GM12878 (cell line): ENCODE measurements around the gene PIK3R5. TPM values are rescaled to one million over a fixed set of nuclear protein-coding genes. Genes with fewer than 3 reads are reported as not detected.
A peak's percentile ranks its signal among the peaks of the same experiment; 100 is the strongest.

Source experiments
- ATAC-seq: fragments of 200-7000 bp; cut with Tn5 transposase; 3 replicates; pipeline ENCODE4 v1.9.1; 2020; ENCODE audit warnings: mild to moderate bottlenecking, moderate library complexity
- BruUV-seq: library from RNA; stranded (reverse); fragments of 400-500 nt; replicated peaks from 2 replicates; lab custom pipeline; 2021; lab: Mats Ljungman, UMichigan
- CTCF ChIA-PET: fragments of 300-600 bp; sonication (Branson Sonifier 250); formaldehyde crosslinking; extraction: SDS; loops from one replicate; lab custom pipeline; 2021; ENCODE audit warnings: inconsistent platforms; lab: Yijun Ruan, JAX
- POLR2A ChIA-PET: fragments of 350-600 bp; formaldehyde crosslinking; extraction: SDS; loops from one replicate; lab custom pipeline; 2021; ENCODE audit warnings: inconsistent platforms; lab: Charles Lee
- RAD21 ChIA-PET: fragments of 300-600 bp; sonication (Branson Sonifier 250); formaldehyde crosslinking; loops from one replicate; lab custom pipeline; 2023; ENCODE audit warnings: antibody characterized with exemption; ENCODE audit not compliant: unreplicated experiment; lab: Charles Lee
- SMC1A ChIA-PET: fragments of 300-600 bp; sonication (Branson Sonifier 250); formaldehyde crosslinking; loops from one replicate; lab custom pipeline; 2023; ENCODE audit not compliant: unreplicated experiment, uncharacterized antibody; lab: Charles Lee
- DNase-seq: peaks from one replicate; pipeline ENCODE4 v3.0.0-alpha.2; 2011; ENCODE audit warnings: low read depth, low spot score
- FAIRE-seq: peaks from 3 replicates; lab custom pipeline; 2011; peaks lifted over from hg19 to GRCh38; lab: Jason Lieb, UNC
- H2AFZ ChIP-seq: 2 replicates; pipeline ENCODE4 v1.6.0; 2011; ENCODE audit warnings: low read depth, low read length, control low read depth; ENCODE audit not compliant: control insufficient read depth
- H3K27ac ChIP-seq: 2 replicates; pipeline ENCODE4 v1.5.1; 2011; ENCODE audit warnings: control low read depth; ENCODE audit not compliant: control insufficient read depth, insufficient read depth
- H3K27me3 ChIP-seq, 2 experiments: replicated peaks in 1 of 2; 2 replicates each; pipeline versions ENCODE4 v1.6.0 to v1.6.1; 2011; ENCODE audit warnings: low read length in 1 of 2; ENCODE audit not compliant: control insufficient read depth in 2 of 2, insufficient read depth in 2 of 2
- H3K36me3 ChIP-seq, 2 experiments: 2 replicates each; pipeline ENCODE4 v1.5.1; 2011; ENCODE audit warnings: low read length in 1 of 2; ENCODE audit not compliant: control insufficient read depth in 2 of 2, insufficient read depth in 2 of 2
- H3K4me1 ChIP-seq: 2 replicates; pipeline ENCODE4 v1.6.1; 2011; ENCODE audit warnings: mild to moderate bottlenecking, low read length, moderate library complexity, mixed read lengths; ENCODE audit not compliant: control insufficient read depth, insufficient read depth
- H3K4me2 ChIP-seq: 2 replicates; pipeline ENCODE4 v1.6.0; 2011; ENCODE audit warnings: control low read depth; ENCODE audit not compliant: control insufficient read depth, insufficient read depth
- H3K4me3 ChIP-seq: fragments of 200-600 bp; sonication (generic); 2 replicates; pipeline ENCODE4 v1.5.1; 2016
- H3K79me2 ChIP-seq: 2 replicates; pipeline ENCODE4 v1.6.0; 2011; ENCODE audit warnings: low read length; ENCODE audit not compliant: control insufficient read depth, insufficient read depth
- H3K9ac ChIP-seq: 2 replicates; pipeline ENCODE4 v1.8.0; 2011; ENCODE audit warnings: low read length, control low read depth, mixed read lengths; ENCODE audit not compliant: control insufficient read depth, insufficient read depth
- H3K9me3 ChIP-seq: replicated peaks from 3 replicates; pipeline ENCODE4 v1.5.1; 2011; ENCODE audit warnings: mild to moderate bottlenecking, low read length; ENCODE audit not compliant: control insufficient read depth, insufficient read depth
- H4K20me1 ChIP-seq: 2 replicates; pipeline ENCODE4 v1.6.0; 2011; ENCODE audit not compliant: control insufficient read depth, insufficient read depth
- ATF7 ChIP-seq: fragments of 450-650 bp; IDR thresholded peaks from 2 replicates; pipeline ENCODE4 v1.6.1; 2016; ENCODE audit warnings: low read depth, mild to moderate bottlenecking
- BACH1 ChIP-seq: fragments of 450-650 bp; IDR thresholded peaks from 2 replicates; pipeline ENCODE4 v1.6.1; 2017; ENCODE audit warnings: mild to moderate bottlenecking, borderline replicate concordance
- ETV6 ChIP-seq, 2 experiments: fragments of 450-650 bp in 1 of 2; IDR thresholded peaks in 1 of 2; conservative IDR thresholded peaks in 1 of 2; 2 replicates each; pipeline ENCODE4 v1.6.1; 2014; ENCODE audit warnings: antibody characterized with exemption in 1 of 2, borderline replicate concordance in 1 of 2, low read depth in 1 of 2, mild to moderate bottlenecking in 1 of 2, moderate library complexity in 1 of 2
- FOXM1 ChIP-seq: IDR thresholded peaks from 2 replicates; pipeline ENCODE4 v1.6.1; 2012; ENCODE audit warnings: low read depth, mild to moderate bottlenecking, inconsistent platforms, low read length, moderate library complexity
- HDGF ChIP-seq: fragments of 450-650 bp; IDR thresholded peaks from 2 replicates; pipeline ENCODE4 v1.6.1; 2016; ENCODE audit warnings: antibody characterized with exemption
- KLF5 ChIP-seq: fragments of 450-650 bp; IDR thresholded peaks from 2 replicates; pipeline ENCODE4 v1.6.1; 2014; ENCODE audit warnings: mild to moderate bottlenecking; ENCODE audit not compliant: partially characterized antibody
- NFIC ChIP-seq: IDR thresholded peaks from 2 replicates; pipeline ENCODE4 v1.6.1; 2012; ENCODE audit warnings: low read depth, mild to moderate bottlenecking, inconsistent platforms, low read length, moderate library complexity
- PAX5 ChIP-seq: IDR thresholded peaks from 2 replicates; pipeline ENCODE4 v1.6.1; 2011; ENCODE audit warnings: low read depth, low read length, borderline replicate concordance
- PKNOX1 ChIP-seq: fragments of 450-650 bp; IDR thresholded peaks from 2 replicates; pipeline ENCODE4 v1.6.1; 2016; ENCODE audit warnings: mild to moderate bottlenecking
- POLR2AphosphoS2 ChIP-seq: IDR thresholded peaks from 2 replicates; pipeline ENCODE4 v1.6.1; 2011; ENCODE audit warnings: low read depth, mild to moderate bottlenecking, low read length, improper control_type of control experiment, moderate library complexity
- SREBF1 ChIP-seq: IDR thresholded peaks from 2 replicates; pipeline ENCODE4 v1.6.1; 2012; ENCODE audit warnings: mild to moderate bottlenecking, low read length
- STAT3 ChIP-seq: IDR thresholded peaks from 2 replicates; pipeline ENCODE4 v1.6.1; 2011; ENCODE audit warnings: low read depth, low read length, improper control_type of control experiment
- WRNIP1 ChIP-seq: IDR thresholded peaks from 2 replicates; pipeline ENCODE4 v1.6.1; 2011; ENCODE audit warnings: low read depth, low read length, improper control_type of control experiment, borderline replicate concordance
- YBX1 ChIP-seq: fragments of 450-650 bp; IDR thresholded peaks from 2 replicates; pipeline ENCODE4 v1.6.1; 2016; ENCODE audit warnings: antibody characterized with exemption
- ZNF207 ChIP-seq: fragments of 450-650 bp; IDR thresholded peaks from 2 replicates; pipeline ENCODE4 v1.6.1; 2014; ENCODE audit warnings: antibody characterized with exemption, mild to moderate bottlenecking, borderline replicate concordance
- WGBS: methylation state at CpG from one replicate; pipeline ENCODE4 v1.1.6; 2016; ENCODE audit warnings: low lambda C conversion rate; ENCODE audit not compliant: insufficient replicate concordance, insufficient coverage; ENCODE audit errors: missing lambda C conversion rate; 5-methylcytosine and 5-hydroxymethylcytosine counted together
- in situ Hi-C: fragments of 300-500 bp; cut with MboI; formaldehyde crosslinking; loops from 9 replicates; pipeline ENCODE4 v1.14.3; 2018; ENCODE audit warnings: mixed read lengths
- intact Hi-C: fragments of 100-400 bp; cut with micrococcal nuclease; formaldehyde crosslinking; loops from one replicate; pipeline ENCODE4 v1.14.2; 2022; ENCODE audit not compliant: unreplicated experiment
- polyA plus RNA-seq, 11 experiments: library from polyadenylated mRNA; depleted of rRNA in 4 of 11; unstranded in 6 of 11; stranded (reverse) in 5 of 11; fragments of >200 nt; fragmentation: Nextera tagmentation in 4 of 11; fragmentation: Illumina TruSeq in 1 of 11; extraction: Ambion mirVana in 4 of 11; extraction: Trizol in 1 of 11; gene quantifications; 1 replicate in 1 of 11; 2 replicates in 10 of 11; pipeline versions ENCODE4 v1.2.1 to v1.2.3, GENCODE V29; 2011 to 2016; ENCODE audit warnings: inconsistent platforms in 2 of 11, missing spikeins in 2 of 11, low read depth in 1 of 11
- total RNA-seq, 4 experiments: library from RNA; depleted of rRNA in 3 of 4; stranded (reverse); fragments of >200 nt in 3 of 4; fragmentation: Illumina TruSeq in 1 of 4; extraction: Trizol in 1 of 4; gene quantifications; 2 replicates each; pipeline versions ENCODE4 v1.2.1 to v1.2.3, GENCODE V29; 2013 to 2021
- TF ChIP-seq, protein P1 (sequence below): fragments of 450-650 bp; IDR thresholded peaks from 2 replicates; pipeline ENCODE4 v1.6.1; 2017; ENCODE audit warnings: antibody characterized with exemption, mild to moderate bottlenecking, moderate library complexity

Gene PIK3R5
- total and polyA plus RNA-seq, 10 of the 15 experiments (the other 5 are each of a cell fraction or from before 2014, with no cell fraction given) = 9.5 to 50.8 (median 35.5) TPM

DNA sequence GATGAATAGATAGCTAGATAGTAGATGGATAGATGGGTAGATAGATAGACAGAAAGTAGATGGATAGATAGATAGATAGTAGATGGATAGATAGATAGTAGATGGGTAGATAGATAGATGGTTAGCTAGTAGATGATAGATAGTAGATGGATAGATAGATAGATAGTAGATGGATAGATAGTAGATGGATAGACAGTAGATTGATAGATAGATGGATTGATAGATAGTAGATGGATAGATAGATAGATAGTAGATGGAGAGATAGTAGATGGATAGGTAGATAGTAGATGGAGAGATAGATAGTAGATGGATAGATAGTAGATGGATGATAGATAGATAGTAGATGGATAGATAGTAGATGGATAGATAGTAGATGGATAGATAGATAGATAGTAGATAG lies 40.4 kb downstream of the PIK3R5 start (continued):
- TF ChIP-seq POLR2AphosphoS2 (no peak), NFIC (no peak), ETV6 (conservative IDR thresholded peaks at IDR 0.05 in 1 of 2, IDR thresholded peaks at IDR 0.05 in 1 of 2; ENCODE audit: borderline replicate concordance in 1 of 2, low read depth in 1 of 2) (no peak), HDGF (peak; percentile 88)

DNA sequence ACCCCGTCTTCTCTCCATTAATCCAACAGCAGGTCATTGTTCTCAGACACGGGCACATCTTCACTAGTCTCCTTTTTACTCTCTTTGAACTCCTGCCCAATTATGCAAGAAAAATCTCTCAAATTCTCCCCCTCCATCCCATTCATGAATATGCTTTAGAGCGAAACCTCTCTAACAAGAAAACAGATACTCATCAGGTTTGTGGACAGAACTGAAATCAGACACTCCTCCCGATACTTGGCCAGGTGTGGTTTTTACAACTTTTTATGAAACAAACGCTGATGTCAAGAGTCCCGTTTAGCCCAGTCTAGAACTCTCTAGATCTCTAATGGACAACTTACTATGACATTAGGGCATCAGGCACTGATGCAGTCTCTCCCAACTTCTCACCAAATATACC lies 40.9 kb downstream of the PIK3R5 start:
- Histone ChIP-seq H3K27me3 (no peaks in the 10 kb centered on the region), H4K20me1 (no peaks in the 10 kb centered on the region), H3K4me3 (no peak overlapping the region), H3K9me3 (peaks cover 48% of the 10 kb centered on the region), H3K9ac (no peak overlapping the region), H3K36me3 (peaks cover 3 to 8% of the 10 kb centered on the region in 2 experiments; a peak in 3 of 4 replicates), H2AFZ (no peak overlapping the region), H3K79me2 (peaks cover 46% of the 10 kb centered on the region), H3K4me1 (peaks cover 44% of the 10 kb centered on the region), H3K4me2 (peak overlapping the region; percentile 40), H3K27ac (peak overlapping the region; percentile 69)
- ATAC-seq (peak; percentile 87), DNase-seq (peak; percentile 77), FAIRE-seq (peak; percentile 84)
- ChIA-PET SMC1A (interaction anchor here (1.1 to 7.3 kb wide), 7 partner anchors 11 to 72 kb away, joined by 3 to 63 read pairs (median 7); no protein-coding TSS in a partner anchor), CTCF (interaction anchor here (2.0 kb wide), 1 partner anchor 13 kb away, joined by 9 read pairs; no protein-coding TSS in a partner anchor), POLR2A (interaction anchor here (0.7 to 5.1 kb wide), 8 partner anchors 12 to 170 kb away, joined by 3 to 22 read pairs (median 6); partner anchors contain the start of gene PIK3R5), RAD21 (interaction anchor here (0.7 to 3.4 kb wide), 6 partner anchors 16 to 73 kb away, joined by 3 to 10 read pairs (median 7); no protein-coding TSS in a partner anchor)
- intact Hi-C loops = loop anchor here (2.0 to 5.0 kb wide), 3 partner anchors 14 to 58 kb away; no protein-coding TSS in a partner anchor
- BruUV-seq = no TSS peak
- in situ Hi-C loops = no loop called here
- 2% methylated on average over 6 of the region's 6 CpGs for WGBS
- peak; percentile 68; the same call in 1 of the 2 replicates for TF ChIP-seq FOXM1
- TF ChIP-seq, protein P1, sequence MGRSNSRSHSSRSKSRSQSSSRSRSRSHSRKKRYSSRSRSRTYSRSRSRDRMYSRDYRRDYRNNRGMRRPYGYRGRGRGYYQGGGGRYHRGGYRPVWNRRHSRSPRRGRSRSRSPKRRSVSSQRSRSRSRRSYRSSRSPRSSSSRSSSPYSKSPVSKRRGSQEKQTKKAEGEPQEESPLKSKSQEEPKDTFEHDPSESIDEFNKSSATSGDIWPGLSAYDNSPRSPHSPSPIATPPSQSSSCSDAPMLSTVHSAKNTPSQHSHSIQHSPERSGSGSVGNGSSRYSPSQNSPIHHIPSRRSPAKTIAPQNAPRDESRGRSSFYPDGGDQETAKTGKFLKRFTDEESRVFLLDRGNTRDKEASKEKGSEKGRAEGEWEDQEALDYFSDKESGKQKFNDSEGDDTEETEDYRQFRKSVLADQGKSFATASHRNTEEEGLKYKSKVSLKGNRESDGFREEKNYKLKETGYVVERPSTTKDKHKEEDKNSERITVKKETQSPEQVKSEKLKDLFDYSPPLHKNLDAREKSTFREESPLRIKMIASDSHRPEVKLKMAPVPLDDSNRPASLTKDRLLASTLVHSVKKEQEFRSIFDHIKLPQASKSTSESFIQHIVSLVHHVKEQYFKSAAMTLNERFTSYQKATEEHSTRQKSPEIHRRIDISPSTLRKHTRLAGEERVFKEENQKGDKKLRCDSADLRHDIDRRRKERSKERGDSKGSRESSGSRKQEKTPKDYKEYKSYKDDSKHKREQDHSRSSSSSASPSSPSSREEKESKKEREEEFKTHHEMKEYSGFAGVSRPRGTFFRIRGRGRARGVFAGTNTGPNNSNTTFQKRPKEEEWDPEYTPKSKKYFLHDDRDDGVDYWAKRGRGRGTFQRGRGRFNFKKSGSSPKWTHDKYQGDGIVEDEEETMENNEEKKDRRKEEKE = no peak
- no peak for TF ChIP-seq SREBF1
- no peak for TF ChIP-seq KLF5
- TF ChIP-seq WRNIP1 = no peak
- TF ChIP-seq ZNF207 = no peak
- peak; percentile 38; the same call in 1 of the 2 replicates for TF ChIP-seq PAX5
- no peak for TF ChIP-seq YBX1
- peak; percentile 65; the same call in 1 of the 2 replicates for TF ChIP-seq ATF7
- no peak for TF ChIP-seq PKNOX1
- no peak for TF ChIP-seq STAT3
- TF ChIP-seq BACH1 = no peak
